Caco-2 (cell line): ENCODE results near the gene ZBED4. TPM values are rescaled to one million over a fixed set of nuclear protein-coding genes. Genes with fewer than 3 reads are reported as not detected.

Experiments used
- BruUV-seq: library from RNA; stranded (reverse); fragments of 400-500 nt; replicated peaks from 2 replicates; lab custom pipeline; 2021; lab: Mats Ljungman, UMichigan
- CTCF ChIA-PET: fragments of 300-600 bp; sonication (Branson Sonifier 250); formaldehyde crosslinking; loops from one replicate; lab custom pipeline; 2022; ENCODE audit warnings: antibody characterized with exemption; lab: Charles Lee
- POLR2A ChIA-PET: fragments of 300-600 bp; sonication (Branson Sonifier 250); formaldehyde crosslinking; loops from one replicate; lab custom pipeline; 2022; ENCODE audit warnings: antibody characterized with exemption; lab: Charles Lee
- DNase-seq, 2 experiments: peaks; one replicate each; pipeline versions ENCODE4 v3.0.0 to v3.0.0-alpha.2; 2020 to 2022
- H3K27me3 ChIP-seq: replicated peaks from 2 replicates; pipeline ENCODE4 v1.6.0; 2011; ENCODE audit warnings: low read length; ENCODE audit not compliant: control insufficient read depth, insufficient read depth
- H3K36me3 ChIP-seq: 2 replicates; pipeline ENCODE4 v1.5.1; 2011; ENCODE audit warnings: low read length; ENCODE audit not compliant: control insufficient read depth, insufficient read depth
- H3K4me1 ChIP-seq: fragments of 250-450 bp; sonication (Bioruptor Pico); 2 replicates; pipeline ENCODE4 v1.5.1; 2020; ENCODE audit warnings: mild to moderate bottlenecking
- H3K4me3 ChIP-seq: 2 replicates; pipeline ENCODE4 v1.5.1; 2011; ENCODE audit warnings: low read depth, mild to moderate bottlenecking, control low read depth, low read length
- H3K9me3 ChIP-seq: fragments of 250-450 bp; sonication (Bioruptor Pico); 2 replicates; pipeline ENCODE4 v1.5.1; 2020; ENCODE audit warnings: mild to moderate bottlenecking, moderate library complexity
- H3K27ac Mint-ChIP-seq: one replicate; pipeline ENCODE4 v1.8.0; 2022; ENCODE audit warnings: mixed read lengths; ENCODE audit not compliant: unreplicated experiment
- H3K27me3 Mint-ChIP-seq: one replicate; pipeline ENCODE4 v1.8.0; 2022; ENCODE audit warnings: mixed read lengths; ENCODE audit not compliant: insufficient read depth, unreplicated experiment
- H3K36me3 Mint-ChIP-seq: one replicate; pipeline ENCODE4 v1.8.0; 2022; ENCODE audit warnings: mild to moderate bottlenecking, mixed read lengths; ENCODE audit not compliant: insufficient read depth, unreplicated experiment
- H3K4me1 Mint-ChIP-seq: one replicate; pipeline ENCODE4 v1.8.0; 2022; ENCODE audit warnings: low read depth, mixed read lengths; ENCODE audit not compliant: unreplicated experiment
- H3K4me3 Mint-ChIP-seq: one replicate; pipeline ENCODE4 v1.8.0; 2022; ENCODE audit warnings: mild to moderate bottlenecking, moderate library complexity, mixed read lengths; ENCODE audit not compliant: unreplicated experiment
- H3K9me3 Mint-ChIP-seq: one replicate; pipeline ENCODE4 v1.8.0; 2022; ENCODE audit warnings: mixed read lengths; ENCODE audit not compliant: unreplicated experiment
- intact Hi-C: fragments of 100-400 bp; cut with micrococcal nuclease; formaldehyde crosslinking; loops from one replicate; pipeline ENCODE4 v1.10.0; 2022; ENCODE audit not compliant: unreplicated experiment
- total RNA-seq: library from RNA; stranded (reverse); gene quantifications from 2 replicates; pipeline ENCODE4 v1.2.3, GENCODE V29; 2022
- TF ChIP-seq, protein P1 (sequence below), 2 experiments: fragments of 200-600 bp in 1 of 2; IDR thresholded peaks; 1 replicate in 1 of 2; 2 replicates in 1 of 2; pipeline versions ENCODE4 v1.5.1 to v1.8.0; 2011 to 2022; ENCODE audit warnings: antibody characterized with exemption in 1 of 2, control low read depth in 1 of 2, inconsistent platforms in 1 of 2, low read depth in 1 of 2, low read length in 1 of 2, mild to moderate bottlenecking in 1 of 2, moderate library complexity in 1 of 2; ENCODE audit not compliant: insufficient read depth in 1 of 2, severe bottlenecking in 1 of 2, unreplicated experiment in 1 of 2

The ZBED4 gene
- total RNA-seq, 1 experiment from 2014 or later: 17.3 TPM

DNA sequence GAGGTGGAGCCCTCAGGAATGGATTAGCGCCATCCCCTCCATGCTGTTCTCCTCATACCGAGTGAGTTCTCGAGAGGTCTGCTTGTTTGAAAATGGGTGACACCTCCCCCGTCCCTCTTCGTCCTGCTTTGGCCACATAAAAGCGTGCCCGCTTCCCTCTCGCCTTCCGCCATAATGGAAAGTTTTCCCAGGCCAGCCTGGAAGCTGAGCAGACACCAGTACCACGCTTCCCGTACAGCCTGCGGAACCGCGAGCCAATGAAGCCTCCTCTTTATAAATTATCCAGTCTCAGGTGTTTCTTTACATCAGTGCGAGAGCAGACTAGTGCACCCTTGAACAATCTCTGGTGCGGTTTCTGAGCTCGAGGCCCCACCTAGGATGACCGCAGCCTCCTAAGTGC, 51.8 kb downstream of the ZBED4 start:
- no peaks in the 10 kb centered on the region for H3K27me3 ChIP-seq
- no peak overlapping the region for H3K4me3 Mint-ChIP-seq
- no peaks in the 10 kb centered on the region for H3K4me1 Mint-ChIP-seq
- H3K27me3 Mint-ChIP-seq: no peaks in the 10 kb centered on the region
- TF ChIP-seq, protein P1, sequence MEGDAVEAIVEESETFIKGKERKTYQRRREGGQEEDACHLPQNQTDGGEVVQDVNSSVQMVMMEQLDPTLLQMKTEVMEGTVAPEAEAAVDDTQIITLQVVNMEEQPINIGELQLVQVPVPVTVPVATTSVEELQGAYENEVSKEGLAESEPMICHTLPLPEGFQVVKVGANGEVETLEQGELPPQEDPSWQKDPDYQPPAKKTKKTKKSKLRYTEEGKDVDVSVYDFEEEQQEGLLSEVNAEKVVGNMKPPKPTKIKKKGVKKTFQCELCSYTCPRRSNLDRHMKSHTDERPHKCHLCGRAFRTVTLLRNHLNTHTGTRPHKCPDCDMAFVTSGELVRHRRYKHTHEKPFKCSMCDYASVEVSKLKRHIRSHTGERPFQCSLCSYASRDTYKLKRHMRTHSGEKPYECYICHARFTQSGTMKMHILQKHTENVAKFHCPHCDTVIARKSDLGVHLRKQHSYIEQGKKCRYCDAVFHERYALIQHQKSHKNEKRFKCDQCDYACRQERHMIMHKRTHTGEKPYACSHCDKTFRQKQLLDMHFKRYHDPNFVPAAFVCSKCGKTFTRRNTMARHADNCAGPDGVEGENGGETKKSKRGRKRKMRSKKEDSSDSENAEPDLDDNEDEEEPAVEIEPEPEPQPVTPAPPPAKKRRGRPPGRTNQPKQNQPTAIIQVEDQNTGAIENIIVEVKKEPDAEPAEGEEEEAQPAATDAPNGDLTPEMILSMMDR (IDR thresholded peaks at IDR 0.05; ENCODE audit: insufficient read depth in 1 of 2, low read depth in 1 of 2, low read length in 1 of 2, severe bottlenecking in 1 of 2, unreplicated experiment in 1 of 2): no peak
- intact Hi-C loops: no loop called here
- no TSS peak for BruUV-seq
- no peaks in the 10 kb centered on the region for H3K4me1 ChIP-seq
- no peak overlapping the region for H3K4me3 ChIP-seq
- DNase-seq: no peak
- peaks cover 1% of the 10 kb centered on the region for H3K36me3 ChIP-seq
- H3K27ac Mint-ChIP-seq: no peak overlapping the region
- ChIA-PET POLR2A (no interaction called here), CTCF (interaction anchor here (0.6 kb wide), 1 partner anchor 100 kb away, joined by 4 read pairs; no protein-coding TSS in a partner anchor)
- no peaks in the 10 kb centered on the region for H3K9me3 Mint-ChIP-seq
- H3K36me3 Mint-ChIP-seq: peaks cover 37% of the 10 kb centered on the region
- H3K9me3 ChIP-seq: no peaks in the 10 kb centered on the region

DNA sequence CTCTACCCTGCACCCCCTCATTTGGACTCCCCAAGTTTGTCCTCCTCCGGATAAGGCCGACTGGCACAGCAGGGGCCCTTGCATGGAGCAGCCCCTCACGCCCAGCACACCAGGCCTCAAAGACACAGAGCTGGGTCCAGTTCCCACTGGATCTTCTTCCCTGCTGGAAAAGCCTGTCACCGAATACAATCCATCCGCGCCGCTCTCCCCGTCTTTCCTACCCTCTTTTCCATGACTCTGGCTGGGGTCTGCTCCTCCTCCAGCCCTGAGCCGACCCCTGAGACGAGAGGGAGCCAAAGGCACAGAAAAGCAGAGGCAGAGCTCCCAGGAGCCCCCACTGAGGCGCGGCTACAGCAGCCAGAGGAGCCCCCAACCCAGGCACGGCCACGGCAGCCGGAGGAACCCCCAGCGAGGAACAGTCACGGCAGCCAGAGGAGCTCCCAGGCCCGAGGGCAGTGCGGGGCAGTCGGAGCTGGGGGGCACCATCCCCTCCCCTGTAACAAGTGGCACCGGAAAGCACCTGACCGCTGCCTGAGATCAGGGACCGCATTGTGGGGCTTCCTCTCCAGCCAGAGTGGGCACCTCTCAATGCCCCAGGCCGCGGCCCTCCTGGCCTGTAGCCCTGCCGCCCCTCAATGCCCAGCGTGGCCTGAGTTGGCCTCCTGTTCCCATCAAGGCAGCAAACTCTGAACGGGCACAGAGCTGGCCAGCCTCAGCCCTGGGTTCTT, 52.6 kb downstream of the ZBED4 start:
- CTCF ChIA-PET: interaction anchor here (0.6 kb wide), 1 partner anchor 100 kb away, joined by 4 read pairs; no protein-coding TSS in a partner anchor
- intact Hi-C loops: no loop called here
- Mint-ChIP-seq H3K27me3 (no peaks in the 10 kb centered on the region), H3K27ac (no peak overlapping the region), H3K36me3 (peaks cover 34% of the 10 kb centered on the region), H3K4me3 (no peak overlapping the region), H3K4me1 (no peaks in the 10 kb centered on the region), H3K9me3 (no peaks in the 10 kb centered on the region)
- POLR2A ChIA-PET: no interaction called here
- TF ChIP-seq, protein P1 (IDR thresholded peaks at IDR 0.05; ENCODE audit: insufficient read depth in 1 of 2, low read depth in 1 of 2, low read length in 1 of 2, severe bottlenecking in 1 of 2, unreplicated experiment in 1 of 2): no peak
- H3K4me3 ChIP-seq: no peak overlapping the region
- H3K9me3 ChIP-seq: no peaks in the 10 kb centered on the region
- no peaks in the 10 kb centered on the region for H3K27me3 ChIP-seq
- no peak for DNase-seq
- peaks cover 1% of the 10 kb centered on the region for H3K36me3 ChIP-seq
- no peaks in the 10 kb centered on the region for H3K4me1 ChIP-seq
- no TSS peak for BruUV-seq

DNA sequence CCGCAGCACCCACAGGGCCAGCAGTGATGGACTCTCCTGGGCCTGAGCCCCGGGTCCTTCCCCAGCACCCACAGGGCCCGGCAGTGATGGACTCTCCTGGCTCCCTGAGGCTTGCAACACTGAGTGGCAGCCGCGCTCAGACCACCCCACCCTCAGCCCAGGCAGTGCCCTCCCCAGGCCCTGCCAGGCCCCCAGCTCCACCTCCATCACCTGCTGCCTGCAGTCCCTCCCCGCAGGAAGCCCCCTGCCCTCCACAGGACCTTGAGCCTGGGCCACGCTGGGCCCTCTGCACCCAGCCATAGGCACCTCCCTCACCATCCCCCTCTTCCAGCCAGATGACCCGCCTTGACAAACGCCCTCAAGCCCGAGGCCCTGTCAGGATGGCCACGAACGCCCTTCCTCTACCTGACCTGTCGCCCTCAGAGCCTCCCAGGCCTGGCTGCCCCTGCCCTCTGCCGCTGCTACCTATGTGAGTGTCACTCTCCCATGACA, 53.2 kb downstream of the ZBED4 start:
- H3K36me3 ChIP-seq: peaks cover 1% of the 10 kb centered on the region
- Mint-ChIP-seq H3K36me3 (peaks cover 27% of the 10 kb centered on the region), H3K27me3 (no peaks in the 10 kb centered on the region), H3K27ac (no peak overlapping the region), H3K4me3 (no peak overlapping the region), H3K4me1 (no peaks in the 10 kb centered on the region), H3K9me3 (no peaks in the 10 kb centered on the region)
- H3K27me3 ChIP-seq: no peaks in the 10 kb centered on the region
- no peaks in the 10 kb centered on the region for H3K9me3 ChIP-seq
- DNase-seq: no peak
- TF ChIP-seq, protein P1 (IDR thresholded peaks at IDR 0.05; ENCODE audit: insufficient read depth in 1 of 2, low read depth in 1 of 2, low read length in 1 of 2, severe bottlenecking in 1 of 2, unreplicated experiment in 1 of 2): no peak
- intact Hi-C loops: no loop called here
- H3K4me3 ChIP-seq: no peak overlapping the region
- POLR2A ChIA-PET: no interaction called here
- CTCF ChIA-PET: no interaction called here
- H3K4me1 ChIP-seq: no peaks in the 10 kb centered on the region
- BruUV-seq: no TSS peak
